ENCODE data around the gene EIF4B. TPM values are rescaled to one million over a fixed set of nuclear protein-coding genes. Genes with fewer than 3 reads are reported as not detected.
"Not testable (repeated sequence)": the region's sequence is repeated elsewhere in the genome, so short reads cannot be mapped to it uniquely, and the experiment has no call there.

The EIF4B gene
- total and polyA plus RNA-seq, 9 donors, result 353 to 699 (median 420) TPM

DNA sequence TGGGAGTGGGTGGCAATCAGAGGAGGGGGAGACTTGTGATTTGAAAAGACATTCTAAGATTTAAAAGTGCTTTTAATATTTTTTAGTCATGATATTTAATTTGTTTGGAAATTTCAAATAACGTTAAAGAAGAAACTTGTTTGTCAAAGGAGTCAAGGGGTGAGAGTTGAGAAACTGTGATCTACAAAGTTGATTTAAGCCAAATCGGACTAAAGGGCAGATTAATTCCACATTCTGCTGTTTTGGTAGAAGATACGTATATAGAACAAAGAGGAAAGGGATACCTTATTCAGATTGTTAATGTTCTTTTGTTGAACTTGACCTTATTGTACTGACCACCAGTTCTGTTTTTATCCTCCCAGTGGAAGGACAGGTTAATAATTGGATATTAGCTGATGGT, 6.7 kb downstream of the EIF4B start:
- 100% methylated on average over 1 of the region's 3 CpGs for WGBS (ENCODE audit: insufficient coverage)
- DNase-seq, result no peak
- Histone ChIP-seq H3K9me3 (replicated peaks; ENCODE audit: control insufficient read depth, low read depth, low read length) (no peaks in the 10 kb centered on the region), H3K36me3 (ENCODE audit: control insufficient read depth, insufficient read depth, low read length) (peaks cover 13% of the 10 kb centered on the region), H3K4me3 (ENCODE audit: low read length) (no peak overlapping the region), H3K27me3 (ENCODE audit: control insufficient read depth, insufficient read depth, low read length) (no peaks in the 10 kb centered on the region), H3K4me1 (ENCODE audit: control insufficient read depth, insufficient read depth, low read length) (peaks cover 7% of the 10 kb centered on the region), H3K27ac (ENCODE audit: low read length) (no peak overlapping the region)

DNA sequence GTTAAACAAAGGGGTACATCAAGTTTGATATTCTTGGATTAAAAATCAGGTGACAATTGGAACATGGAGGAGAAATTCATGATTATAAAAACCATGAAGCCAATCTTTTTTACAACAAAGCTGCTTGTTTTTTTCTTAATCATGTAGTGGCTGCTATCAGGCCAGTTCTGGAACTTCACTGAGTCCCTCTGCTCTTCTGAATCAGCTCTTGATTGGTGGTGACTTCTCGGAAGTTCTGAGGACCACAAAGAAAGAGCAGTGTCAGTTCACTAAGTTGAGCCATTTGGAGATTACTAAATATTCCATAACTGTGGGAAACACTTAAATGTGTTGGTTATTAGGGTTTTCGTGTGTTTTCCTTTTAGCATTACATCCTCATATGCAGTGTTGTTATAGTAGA, 8.5 kb downstream of the EIF4B start:
- H3K27ac ChIP-seq (ENCODE audit: low read length), result no peak overlapping the region
- H3K9me3 ChIP-seq (replicated peaks; ENCODE audit: control insufficient read depth, low read depth, low read length), result no peaks in the 10 kb centered on the region
- H3K4me1 ChIP-seq (ENCODE audit: control insufficient read depth, insufficient read depth, low read length), result no peaks in the 10 kb centered on the region
- H3K27me3 ChIP-seq (ENCODE audit: control insufficient read depth, insufficient read depth, low read length), result no peaks in the 10 kb centered on the region
- no CpG with 5 or more reads among the region's 2 CpGs for WGBS (ENCODE audit: insufficient coverage)
- H3K36me3 ChIP-seq (ENCODE audit: control insufficient read depth, insufficient read depth, low read length), result peaks cover 27% of the 10 kb centered on the region
- DNase-seq, result no peak
- no peak overlapping the region for H3K4me3 ChIP-seq (ENCODE audit: low read length)

DNA sequence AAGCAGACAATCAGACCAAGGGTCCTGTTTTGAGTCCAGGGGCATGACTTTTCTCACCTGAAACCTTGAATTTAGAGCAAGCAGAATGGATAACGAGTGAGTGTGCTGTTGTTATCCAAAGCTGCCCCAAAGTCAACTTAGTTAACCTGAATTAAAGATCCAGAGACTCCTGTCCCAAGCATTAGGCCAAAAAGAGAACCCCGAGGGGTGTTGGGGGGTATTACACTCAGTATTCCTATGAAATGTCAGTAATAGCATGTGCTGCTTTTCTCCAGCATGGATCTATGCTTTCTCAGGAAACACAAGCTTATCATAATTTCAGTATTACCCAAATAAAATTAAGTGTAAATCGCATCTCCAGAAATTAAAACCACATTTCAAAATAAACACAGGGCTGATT, 19.0 kb downstream of the EIF4B start:
- H3K27ac ChIP-seq (ENCODE audit: low read length), result no peak overlapping the region

GRCh38 chr12:53027014-53027413, 20.8 kb downstream of the EIF4B start:
- H3K9me3 ChIP-seq (replicated peaks; ENCODE audit: control insufficient read depth, low read depth, low read length); H3K27ac ChIP-seq (ENCODE audit: low read length); H3K4me1 ChIP-seq (ENCODE audit: control insufficient read depth, insufficient read depth, low read length); H3K27me3 ChIP-seq (ENCODE audit: control insufficient read depth, insufficient read depth, low read length); DNase-seq; H3K4me3 ChIP-seq (ENCODE audit: low read length): not testable (repeated sequence)
- peaks cover 52% of the 10 kb centered on the region for H3K36me3 ChIP-seq (ENCODE audit: control insufficient read depth, insufficient read depth, low read length)
- no CpG with 5 or more reads among the region's 13 CpGs for WGBS (ENCODE audit: insufficient coverage)

More for the DNA sequence above, 19.0 kb downstream of the EIF4B start:
- H3K27me3 ChIP-seq (ENCODE audit: control insufficient read depth, insufficient read depth, low read length), result no peaks in the 10 kb centered on the region
- H3K4me3 ChIP-seq (ENCODE audit: low read length), result no peak overlapping the region
- peaks cover 49% of the 10 kb centered on the region for H3K36me3 ChIP-seq (ENCODE audit: control insufficient read depth, insufficient read depth, low read length)
- no CpG with 5 or more reads among the region's 3 CpGs for WGBS (ENCODE audit: insufficient coverage)
- no peaks in the 10 kb centered on the region for H3K9me3 ChIP-seq (replicated peaks; ENCODE audit: control insufficient read depth, low read depth, low read length)
- no peaks in the 10 kb centered on the region for H3K4me1 ChIP-seq (ENCODE audit: control insufficient read depth, insufficient read depth, low read length)
- DNase-seq, result no peak

DNA sequence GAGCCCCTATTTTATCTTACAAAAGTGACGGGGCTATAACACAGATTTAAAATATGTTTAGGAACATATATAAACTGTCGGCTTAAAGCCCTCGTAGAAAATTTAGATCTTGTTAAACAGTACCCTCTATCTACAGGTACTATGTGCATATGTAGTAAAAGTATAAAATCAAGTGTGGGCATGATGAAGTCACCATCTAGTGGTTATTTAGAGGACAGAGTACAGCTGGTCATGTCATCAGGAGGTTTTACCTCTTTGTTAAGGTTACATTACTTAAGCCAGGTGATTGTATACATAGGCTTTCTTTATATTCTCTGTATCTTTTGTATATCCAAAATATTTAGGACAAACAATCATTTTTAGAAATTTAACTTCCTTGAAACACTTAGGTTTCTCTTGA, 25.4 kb downstream of the EIF4B start:
- Histone ChIP-seq H3K4me1 (ENCODE audit: control insufficient read depth, insufficient read depth, low read length) (no peaks in the 10 kb centered on the region), H3K27ac (ENCODE audit: low read length) (no peak overlapping the region), H3K4me3 (ENCODE audit: low read length) (no peak overlapping the region), H3K27me3 (ENCODE audit: control insufficient read depth, insufficient read depth, low read length) (no peaks in the 10 kb centered on the region), H3K9me3 (replicated peaks; ENCODE audit: control insufficient read depth, low read depth, low read length) (no peaks in the 10 kb centered on the region), H3K36me3 (ENCODE audit: control insufficient read depth, insufficient read depth, low read length) (peaks cover 69% of the 10 kb centered on the region)
- no CpG with 5 or more reads among the region's 3 CpGs for WGBS (ENCODE audit: insufficient coverage)
- DNase-seq, result no peak

- not testable (repeated sequence) for H3K4me1 ChIP-seq (ENCODE audit: control insufficient read depth, insufficient read depth, low read length); H3K27me3 ChIP-seq (ENCODE audit: control insufficient read depth, insufficient read depth, low read length); H3K9me3 ChIP-seq (replicated peaks; ENCODE audit: control insufficient read depth, low read depth, low read length); H3K4me3 ChIP-seq (ENCODE audit: low read length)
- Histone ChIP-seq H3K36me3 (ENCODE audit: control insufficient read depth, insufficient read depth, low read length) (peaks cover 79% of the 10 kb centered on the region), H3K27ac (ENCODE audit: low read length) (peak overlapping the region; percentile 57)
- DNase-seq, result peak; percentile 48
- 78% methylated on average over 8 of the region's 10 CpGs for WGBS (ENCODE audit: insufficient coverage)
Observed at GRCh38 chr12:53033832-53034231, 27.6 kb downstream of the EIF4B start.

GRCh38 chr12:53034459-53034858, 28.2 kb downstream of the EIF4B start:
- no peak for DNase-seq
- Histone ChIP-seq H3K27me3 (ENCODE audit: control insufficient read depth, insufficient read depth, low read length) (no peaks in the 10 kb centered on the region), H3K4me3 (ENCODE audit: low read length) (no peak overlapping the region), H3K9me3 (replicated peaks; ENCODE audit: control insufficient read depth, low read depth, low read length) (no peaks in the 10 kb centered on the region), H3K27ac (ENCODE audit: low read length) (peak overlapping the region; percentile 57), H3K36me3 (ENCODE audit: control insufficient read depth, insufficient read depth, low read length) (peaks cover 80% of the 10 kb centered on the region), H3K4me1 (ENCODE audit: control insufficient read depth, insufficient read depth, low read length) (no peaks in the 10 kb centered on the region)
- 79% methylated on average over 5 of the region's 8 CpGs for WGBS (ENCODE audit: insufficient coverage)

GRCh38 chr12:53036802-53037201, 30.5 kb downstream of the EIF4B start:
- Histone ChIP-seq H3K4me1 (ENCODE audit: control insufficient read depth, insufficient read depth, low read length) (no peaks in the 10 kb centered on the region), H3K27me3 (ENCODE audit: control insufficient read depth, insufficient read depth, low read length) (no peaks in the 10 kb centered on the region), H3K4me3 (ENCODE audit: low read length) (no peak overlapping the region), H3K9me3 (replicated peaks; ENCODE audit: control insufficient read depth, low read depth, low read length) (no peaks in the 10 kb centered on the region), H3K36me3 (ENCODE audit: control insufficient read depth, insufficient read depth, low read length) (peaks cover 76% of the 10 kb centered on the region), H3K27ac (ENCODE audit: low read length) (no peak overlapping the region)
- no CpG with 5 or more reads among the region's 3 CpGs for WGBS (ENCODE audit: insufficient coverage)
- no peak for DNase-seq

GRCh38 chr12:53039851-53040250, 33.6 kb downstream of the EIF4B start:
- no peak for DNase-seq
- Histone ChIP-seq H3K4me1 (ENCODE audit: control insufficient read depth, insufficient read depth, low read length) (peaks cover 24% of the 10 kb centered on the region), H3K4me3 (ENCODE audit: low read length) (no peak overlapping the region), H3K27ac (ENCODE audit: low read length) (no peak overlapping the region), H3K36me3 (ENCODE audit: control insufficient read depth, insufficient read depth, low read length) (peaks cover 64% of the 10 kb centered on the region), H3K27me3 (ENCODE audit: control insufficient read depth, insufficient read depth, low read length) (no peaks in the 10 kb centered on the region), H3K9me3 (replicated peaks; ENCODE audit: control insufficient read depth, low read depth, low read length) (no peaks in the 10 kb centered on the region)
- WGBS (ENCODE audit: insufficient coverage), result 100% methylated on average over 1 of the region's 4 CpGs

DNA sequence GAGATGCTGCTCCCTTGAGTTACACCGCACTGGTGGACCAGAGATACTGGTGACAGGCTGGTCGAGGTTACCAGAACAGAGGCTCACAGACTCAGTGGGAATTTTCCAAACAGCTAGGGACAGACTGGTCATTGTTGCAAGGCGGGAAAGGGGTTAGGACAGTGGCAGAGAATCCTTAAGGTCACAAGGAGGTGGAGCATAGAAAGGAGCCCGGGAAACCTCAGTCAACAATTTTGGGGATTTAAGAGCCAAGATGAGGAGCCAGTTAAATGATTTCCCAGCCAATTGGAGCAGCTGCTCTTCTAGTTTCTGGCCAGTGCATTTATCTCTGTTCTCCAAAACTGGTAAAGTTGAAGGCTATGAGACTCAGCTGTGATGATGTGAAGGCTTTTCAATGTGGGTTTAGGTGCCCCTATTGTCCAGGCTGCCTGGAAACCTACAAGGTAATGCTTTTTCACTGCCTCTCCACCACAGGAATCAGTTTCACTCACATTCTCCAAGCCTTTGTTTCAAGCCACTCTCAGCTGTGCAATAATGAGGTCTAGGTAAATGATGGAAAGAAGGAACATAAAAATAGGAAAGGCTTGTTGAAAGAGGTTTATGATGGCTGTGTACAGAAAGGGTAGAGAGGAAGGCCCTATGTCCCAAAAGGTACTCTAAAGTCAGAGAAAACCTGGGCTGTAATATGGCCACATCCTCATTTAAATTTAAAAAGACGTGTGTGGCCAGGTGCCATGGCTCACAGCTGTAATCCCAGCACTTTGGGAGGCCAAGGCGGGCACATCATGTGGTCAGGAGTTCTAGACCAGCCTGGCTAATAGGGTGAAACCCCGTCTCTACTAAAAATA, 36.6 kb downstream of the EIF4B start:
- no peaks in the 10 kb centered on the region for H3K27me3 ChIP-seq (ENCODE audit: control insufficient read depth, insufficient read depth, low read length)
- H3K36me3 ChIP-seq (ENCODE audit: control insufficient read depth, insufficient read depth, low read length), result peaks cover 36% of the 10 kb centered on the region
- 41% methylated on average over 4 of the region's 7 CpGs for WGBS (ENCODE audit: insufficient coverage)
- DNase-seq, result peak; percentile 41
- H3K9me3 ChIP-seq (replicated peaks; ENCODE audit: control insufficient read depth, low read depth, low read length), result no peaks in the 10 kb centered on the region
- peak overlapping the region; percentile 98 for H3K27ac ChIP-seq (ENCODE audit: low read length)
- peaks cover 45% of the 10 kb centered on the region for H3K4me1 ChIP-seq (ENCODE audit: control insufficient read depth, insufficient read depth, low read length)
- H3K4me3 ChIP-seq (ENCODE audit: low read length), result no peak overlapping the region
